Peyer's patch (tissue), 4 donors: ENCODE data around the gene TRABD2A.

Experiments
- POLR2A ChIP-seq, 2 donors: fragments of 450-650 bp; IDR thresholded peaks; one replicate each; pipeline ENCODE4 v1.5.1; 2017; ENCODE audit warnings: antibody characterized with exemption in 2 of 2, mild to moderate bottlenecking in 2 of 2, moderate library complexity in 2 of 2
- TF ChIP-seq, protein P1 (sequence below), 6 experiments: fragments of 450-650 bp in 4 of 6; fragments of 200-600 bp in 2 of 6; sonication (generic) in 1 of 6; IDR thresholded peaks; one replicate each; pipeline ENCODE4 v1.5.1; 2017 to 2019; ENCODE audit warnings: antibody characterized with exemption in 6 of 6, mild to moderate bottlenecking in 3 of 6, moderate library complexity in 1 of 6

DNA sequence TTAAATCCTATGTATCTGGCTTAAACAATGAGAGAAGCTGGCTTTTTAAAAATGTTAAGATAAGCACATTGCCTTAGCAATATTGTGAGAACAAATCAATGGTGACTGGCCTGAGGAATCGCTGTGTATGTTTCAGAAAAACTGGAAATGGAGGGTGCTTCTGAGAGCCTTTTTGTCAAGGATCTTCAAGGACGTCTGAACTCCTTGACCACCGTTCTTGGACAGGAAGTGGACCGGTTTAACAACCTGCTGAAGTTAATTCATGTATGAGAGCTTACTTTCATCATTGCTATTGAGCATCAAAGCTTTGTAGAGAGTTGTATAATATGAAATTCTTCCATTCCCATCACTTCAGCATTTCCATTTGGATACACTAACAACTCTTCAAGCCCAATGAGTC lies 72.6 kb downstream of the TRABD2A start:
- TF ChIP-seq, protein P1, sequence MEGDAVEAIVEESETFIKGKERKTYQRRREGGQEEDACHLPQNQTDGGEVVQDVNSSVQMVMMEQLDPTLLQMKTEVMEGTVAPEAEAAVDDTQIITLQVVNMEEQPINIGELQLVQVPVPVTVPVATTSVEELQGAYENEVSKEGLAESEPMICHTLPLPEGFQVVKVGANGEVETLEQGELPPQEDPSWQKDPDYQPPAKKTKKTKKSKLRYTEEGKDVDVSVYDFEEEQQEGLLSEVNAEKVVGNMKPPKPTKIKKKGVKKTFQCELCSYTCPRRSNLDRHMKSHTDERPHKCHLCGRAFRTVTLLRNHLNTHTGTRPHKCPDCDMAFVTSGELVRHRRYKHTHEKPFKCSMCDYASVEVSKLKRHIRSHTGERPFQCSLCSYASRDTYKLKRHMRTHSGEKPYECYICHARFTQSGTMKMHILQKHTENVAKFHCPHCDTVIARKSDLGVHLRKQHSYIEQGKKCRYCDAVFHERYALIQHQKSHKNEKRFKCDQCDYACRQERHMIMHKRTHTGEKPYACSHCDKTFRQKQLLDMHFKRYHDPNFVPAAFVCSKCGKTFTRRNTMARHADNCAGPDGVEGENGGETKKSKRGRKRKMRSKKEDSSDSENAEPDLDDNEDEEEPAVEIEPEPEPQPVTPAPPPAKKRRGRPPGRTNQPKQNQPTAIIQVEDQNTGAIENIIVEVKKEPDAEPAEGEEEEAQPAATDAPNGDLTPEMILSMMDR (IDR thresholded peaks at IDR 0.05), result no peak
- no peak for TF ChIP-seq POLR2A (IDR thresholded peaks at IDR 0.05)
